RPMI7951 (cell line): ENCODE results near the gene CDK11B. TPM values are rescaled to one million over a fixed set of nuclear protein-coding genes. Genes with fewer than 3 reads are reported as not detected.

Experiments used
- DNase-seq: peaks from one replicate; pipeline ENCODE4 v3.0.0-alpha.2; 2012; ENCODE audit warnings: low read depth
- total RNA-seq: library from RNA; depleted of rRNA; stranded (reverse); fragments of >200 nt; shearing (Covaris generic); gene quantifications from 2 replicates; pipeline ENCODE4 v1.2.3, GENCODE V29; 2014

Gene CDK11B
- total RNA-seq, 1 experiment from 2014 or later: 10.0 TPM

DNA sequence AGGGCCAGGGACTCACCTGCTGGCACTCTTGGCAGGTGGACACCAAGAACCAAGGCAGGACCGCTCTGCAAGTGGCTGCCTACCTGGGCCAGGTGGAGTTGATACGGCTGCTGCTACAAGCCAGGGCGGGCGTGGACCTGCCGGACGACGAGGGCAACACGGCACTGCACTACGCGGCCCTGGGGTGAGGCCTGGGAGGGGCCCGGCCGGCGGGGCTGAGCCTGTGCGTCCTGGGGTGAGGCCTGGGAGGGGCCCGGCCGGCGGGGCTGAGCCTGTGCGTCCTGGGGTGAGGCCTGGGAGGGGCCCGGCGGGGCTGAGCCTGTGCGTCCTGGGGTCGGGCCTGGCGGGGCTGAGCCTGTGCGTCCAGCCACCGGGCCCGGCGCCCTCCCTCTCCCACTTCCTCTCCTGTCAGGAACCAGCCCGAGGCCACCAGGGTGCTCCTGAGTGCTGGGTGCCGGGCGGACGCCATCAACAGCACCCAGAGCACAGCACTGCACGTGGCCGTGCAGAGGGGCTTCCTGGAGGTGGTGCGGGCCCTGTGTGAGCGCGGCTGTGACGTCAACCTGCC lies 31.5 kb downstream of the CDK11B start:
- no peak for DNase-seq

DNA sequence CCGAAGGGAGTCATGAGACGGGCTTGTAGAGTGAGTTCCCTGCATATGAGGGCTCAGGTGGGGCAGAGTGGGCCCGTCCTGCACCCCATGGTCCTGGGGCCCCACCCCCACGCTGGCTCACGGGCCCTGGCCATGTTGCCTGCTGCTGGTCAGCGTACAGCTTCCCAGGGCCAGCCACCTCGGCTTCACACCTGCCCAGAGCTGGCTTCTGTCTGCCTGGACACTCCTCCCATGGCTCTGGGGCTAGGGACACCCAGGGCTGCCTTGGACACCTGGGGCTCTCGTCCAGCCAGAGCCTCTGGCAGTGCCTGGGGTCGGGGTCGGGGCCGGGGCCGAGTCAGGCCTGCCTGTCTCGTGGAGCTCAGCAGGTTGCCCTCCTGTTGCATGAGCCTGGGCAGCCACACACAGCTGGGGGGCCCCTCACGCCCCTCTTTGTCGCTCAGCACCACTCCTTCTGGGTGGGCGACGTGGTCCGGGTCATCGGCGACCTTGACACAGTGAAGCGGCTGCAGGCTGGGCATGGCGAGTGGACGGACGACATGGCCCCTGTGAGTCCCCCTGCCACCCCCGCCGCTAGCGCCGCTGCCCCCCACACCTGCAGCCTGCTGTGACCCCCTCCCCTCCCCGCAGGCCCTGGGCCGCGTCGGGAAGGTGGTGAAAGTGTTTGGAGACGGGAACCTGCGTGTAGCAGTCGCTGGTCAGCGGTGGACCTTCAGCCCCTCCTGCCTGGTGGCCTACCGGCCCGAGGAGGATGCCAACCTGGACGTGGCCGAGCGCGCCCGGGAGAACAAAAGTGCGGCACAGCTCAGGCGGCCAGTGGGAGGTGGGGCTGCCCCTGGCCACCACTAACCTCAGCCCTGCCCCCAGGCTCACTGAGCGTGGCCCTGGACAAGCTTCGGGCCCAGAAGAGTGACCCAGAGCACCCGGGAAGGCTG lies 32.3 kb downstream of the CDK11B start:
- no peak for DNase-seq

DNA sequence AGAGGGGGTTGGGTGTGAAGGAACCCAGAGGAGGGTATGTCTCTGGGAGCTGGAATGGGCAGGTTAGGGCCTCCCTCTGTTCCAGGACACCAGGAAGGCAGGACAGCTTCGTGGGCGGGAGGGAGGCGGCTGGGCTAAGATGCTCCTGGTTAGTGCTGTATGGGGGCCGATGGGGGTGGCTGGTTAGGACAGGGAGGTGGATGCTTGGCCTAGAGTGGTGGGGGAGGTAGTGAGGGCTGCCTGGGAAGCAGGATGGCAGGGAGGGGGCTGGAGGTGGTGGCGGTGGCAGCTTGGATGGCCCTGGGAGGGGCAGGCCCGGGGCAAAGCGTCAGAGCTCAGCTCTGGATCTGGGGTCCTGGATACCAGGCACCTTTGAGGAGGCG lies 33.0 kb downstream of the CDK11B start:
- DNase-seq: no peak

DNA sequence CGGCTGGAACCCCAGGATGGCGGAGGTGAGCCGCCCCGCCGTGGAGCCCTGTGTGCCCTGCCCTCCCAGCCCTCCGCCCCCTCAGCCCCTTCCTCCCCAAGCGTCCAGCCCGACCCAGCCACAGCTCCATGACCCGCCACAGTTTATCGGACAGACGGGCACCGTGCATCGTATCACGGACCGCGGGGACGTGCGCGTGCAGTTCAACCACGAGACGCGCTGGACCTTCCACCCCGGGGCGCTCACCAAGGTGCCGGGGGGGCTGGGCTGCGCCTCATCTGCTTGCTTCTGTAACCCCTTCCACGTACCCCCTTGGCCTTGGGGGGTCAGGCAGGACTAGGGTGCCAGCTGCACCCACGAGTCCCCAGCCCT lies 33.4 kb downstream of the CDK11B start:
- no peak for DNase-seq

DNA sequence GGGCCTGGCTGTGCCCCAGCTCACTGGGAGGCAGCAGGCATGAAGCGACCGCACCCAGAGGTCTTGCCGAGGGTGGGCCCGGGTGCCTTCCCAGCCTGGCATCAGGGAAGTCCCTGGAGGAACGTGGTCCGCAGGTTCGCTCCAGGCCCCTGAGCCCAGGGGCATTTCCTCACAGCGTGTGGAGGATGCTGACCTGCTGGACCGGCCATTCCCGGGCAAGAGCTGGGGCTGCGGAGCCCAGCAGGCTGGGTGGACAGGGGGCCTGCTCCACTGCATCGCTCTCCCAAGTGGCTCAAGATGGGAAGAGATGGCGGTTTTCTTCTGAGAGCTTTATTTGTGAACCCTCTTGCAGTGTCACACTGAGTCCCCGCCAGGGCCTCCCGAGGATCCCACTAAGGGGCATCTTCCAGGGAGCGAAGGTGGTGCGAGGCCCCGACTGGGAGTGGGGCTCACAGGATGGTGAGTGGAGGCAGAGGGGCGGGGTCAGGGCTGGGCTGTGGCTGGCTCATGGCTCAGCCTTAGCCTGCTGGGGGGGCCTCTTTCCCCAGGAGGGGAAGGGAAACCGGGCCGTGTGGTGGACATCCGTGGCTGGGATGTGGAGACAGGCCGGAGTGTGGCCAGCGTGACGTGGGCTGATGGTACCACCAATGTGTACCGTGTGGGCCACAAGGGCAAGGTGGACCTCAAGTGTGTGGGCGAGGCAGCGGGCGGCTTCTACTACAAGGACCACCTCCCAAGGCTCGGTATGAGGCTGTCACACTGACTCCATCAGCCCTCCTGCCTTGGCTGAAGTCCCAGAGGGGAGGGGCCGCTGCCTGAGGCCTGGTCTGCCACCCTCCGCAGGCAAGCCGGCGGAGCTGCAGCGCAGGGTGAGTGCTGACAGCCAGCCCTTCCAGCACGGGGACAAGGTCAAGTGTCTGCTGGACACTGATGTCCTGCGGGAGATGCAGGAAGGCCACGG lies 34.1 kb downstream of the CDK11B start:
- no peak for DNase-seq

DNA sequence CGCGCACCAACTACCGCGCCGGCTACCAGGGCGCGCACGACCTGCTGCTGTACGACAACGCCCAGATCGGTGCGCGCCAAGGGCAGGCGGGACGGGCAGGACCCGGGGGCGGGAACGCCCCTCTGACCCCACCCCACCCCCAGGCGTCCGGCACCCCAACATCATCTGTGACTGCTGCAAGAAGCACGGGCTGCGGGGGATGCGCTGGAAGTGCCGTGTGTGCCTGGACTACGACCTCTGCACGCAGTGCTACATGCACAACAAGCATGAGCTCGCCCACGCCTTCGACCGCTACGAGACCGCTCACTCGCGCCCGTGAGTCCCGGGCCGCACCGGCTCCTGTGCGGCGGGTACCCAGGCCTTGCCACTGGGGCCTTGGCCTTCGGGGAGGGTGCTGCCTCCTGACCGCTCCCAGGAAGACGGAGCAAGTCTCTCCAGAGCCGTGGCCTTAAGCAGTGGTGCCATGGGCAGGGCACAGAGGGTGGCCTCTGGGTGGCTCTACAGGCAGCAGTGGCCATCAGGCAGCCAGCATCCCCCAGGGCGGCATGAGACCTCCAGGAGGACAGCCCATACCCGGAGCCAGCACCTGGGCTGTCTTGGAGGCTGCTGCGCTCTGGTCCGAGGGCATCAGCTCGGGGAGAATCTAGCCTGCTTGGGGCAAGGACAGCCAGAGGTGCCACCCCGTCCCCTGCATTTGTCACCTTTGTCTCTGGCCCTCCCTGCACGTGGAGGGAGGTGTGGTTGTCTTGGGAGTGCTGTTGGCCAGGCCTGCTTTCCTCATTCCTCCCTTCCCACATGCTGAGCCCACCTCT lies 35.0 kb downstream of the CDK11B start:
- DNase-seq: no peak

DNA sequence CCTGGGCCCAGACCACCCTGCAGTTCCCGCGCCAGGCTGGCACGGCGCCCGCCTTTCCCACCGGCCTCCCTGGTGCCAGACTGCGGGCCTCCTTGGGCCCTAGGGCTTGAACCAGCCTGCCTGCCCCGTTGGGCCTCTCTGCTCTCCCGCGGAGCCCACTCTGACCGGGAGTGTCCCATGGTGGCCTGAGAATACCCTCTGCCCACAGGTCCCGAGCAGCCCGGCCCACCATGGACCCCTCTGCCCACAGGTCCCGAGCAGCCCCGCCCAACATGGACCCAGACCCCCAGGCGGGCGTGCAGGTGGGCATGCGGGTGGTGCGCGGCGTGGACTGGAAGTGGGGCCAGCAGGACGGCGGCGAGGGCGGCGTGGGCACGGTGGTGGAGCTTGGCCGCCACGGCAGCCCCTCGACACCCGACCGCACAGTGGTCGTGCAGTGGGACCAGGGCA lies 35.6 kb downstream of the CDK11B start:
- no peak for DNase-seq

DNA sequence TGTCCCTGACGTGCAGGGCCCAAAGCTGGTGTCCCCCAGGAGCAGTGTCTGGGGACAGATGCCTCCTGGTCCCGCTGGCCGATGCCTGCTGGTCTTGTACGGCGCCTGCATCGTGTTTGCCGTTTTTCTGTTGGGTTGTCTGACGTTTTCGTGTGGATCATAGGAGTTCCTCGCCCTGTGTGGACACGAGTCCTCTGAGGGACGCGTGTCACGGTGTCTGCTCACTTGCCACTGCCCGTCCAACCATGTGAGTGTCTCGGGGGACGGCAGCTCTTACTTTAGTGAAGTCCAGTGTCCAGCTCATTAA lies 36.1 kb downstream of the CDK11B start:
- DNase-seq: no peak

DNA sequence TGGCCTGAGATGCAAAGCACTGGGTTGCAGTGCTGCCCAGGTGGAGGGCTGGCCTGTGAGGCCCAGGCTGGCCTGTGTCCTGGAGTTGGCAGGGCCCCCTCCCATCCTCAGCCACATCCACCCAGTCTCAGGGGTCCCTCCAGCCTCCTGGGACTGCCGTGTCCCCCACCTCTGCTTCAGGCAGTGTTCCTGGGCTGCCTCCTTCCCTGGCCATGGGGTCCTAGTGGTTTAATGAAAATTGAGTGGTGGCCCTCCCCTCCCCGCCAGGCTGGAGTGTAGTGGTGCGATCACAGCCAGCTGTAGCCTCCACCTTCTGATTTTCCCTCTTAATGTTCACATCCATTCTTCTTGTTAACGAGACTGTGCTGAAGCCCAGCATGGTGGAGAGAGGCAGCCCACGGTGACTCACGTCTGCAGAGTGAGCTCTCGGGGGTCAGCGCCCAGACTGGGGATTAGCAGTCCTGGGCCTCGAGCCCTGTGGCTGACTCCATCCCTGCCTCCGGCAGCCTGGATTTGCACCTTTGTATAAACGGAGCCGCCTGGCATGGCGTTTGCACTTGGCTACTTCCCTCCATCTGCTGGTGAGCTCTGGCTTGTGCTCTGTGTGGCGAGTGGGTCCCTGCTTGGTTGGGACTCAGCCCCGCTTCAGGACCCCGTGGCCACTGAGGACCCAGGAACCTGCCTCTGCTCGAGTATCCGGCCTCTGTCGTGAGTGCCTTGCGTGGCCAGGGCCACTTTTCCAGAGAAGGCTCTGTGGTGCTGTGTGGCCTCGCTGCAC lies 36.6 kb downstream of the CDK11B start:
- no peak for DNase-seq

DNA sequence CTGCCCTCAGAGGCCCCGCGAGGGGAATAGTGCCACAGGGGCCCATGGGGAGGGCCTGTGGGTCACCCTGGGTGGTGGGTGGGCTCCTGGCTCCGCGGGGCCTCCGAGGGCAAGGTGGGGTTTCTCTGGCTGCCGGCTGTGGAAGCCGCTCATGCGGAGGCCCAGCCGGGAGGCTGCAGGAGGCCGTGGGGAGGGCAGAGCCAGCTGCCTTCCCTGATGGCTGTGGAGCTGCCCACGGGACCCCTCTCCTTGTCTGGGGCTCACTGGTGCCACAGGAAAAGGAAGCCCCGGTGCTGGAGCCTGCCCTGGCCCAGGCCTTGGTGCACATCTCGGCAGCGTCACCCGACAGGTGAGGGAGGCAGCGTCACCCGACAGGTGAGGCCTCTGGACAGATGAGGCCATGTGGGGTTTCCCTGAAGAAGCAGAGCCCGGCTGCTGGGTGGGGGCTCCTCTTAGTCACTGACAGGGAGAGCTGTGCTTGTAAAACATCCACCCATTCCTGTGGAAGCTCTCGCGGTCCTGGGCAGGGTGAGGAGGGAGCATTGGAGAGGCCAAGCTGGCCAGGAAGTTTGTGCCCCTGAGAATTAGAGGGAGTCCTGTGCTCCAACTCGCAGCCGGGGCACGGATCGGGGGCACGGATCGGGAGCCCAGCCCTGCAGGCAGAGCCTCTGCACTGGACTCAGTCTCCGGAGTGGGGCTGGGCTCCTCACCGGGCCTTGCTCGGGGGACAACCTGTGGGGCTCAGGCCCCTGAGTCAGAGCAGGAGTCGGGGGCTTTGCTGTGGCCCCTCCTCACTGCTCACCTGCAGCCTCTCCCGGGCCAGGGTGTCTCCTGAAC lies 37.4 kb downstream of the CDK11B start:
- no peak for DNase-seq

DNA sequence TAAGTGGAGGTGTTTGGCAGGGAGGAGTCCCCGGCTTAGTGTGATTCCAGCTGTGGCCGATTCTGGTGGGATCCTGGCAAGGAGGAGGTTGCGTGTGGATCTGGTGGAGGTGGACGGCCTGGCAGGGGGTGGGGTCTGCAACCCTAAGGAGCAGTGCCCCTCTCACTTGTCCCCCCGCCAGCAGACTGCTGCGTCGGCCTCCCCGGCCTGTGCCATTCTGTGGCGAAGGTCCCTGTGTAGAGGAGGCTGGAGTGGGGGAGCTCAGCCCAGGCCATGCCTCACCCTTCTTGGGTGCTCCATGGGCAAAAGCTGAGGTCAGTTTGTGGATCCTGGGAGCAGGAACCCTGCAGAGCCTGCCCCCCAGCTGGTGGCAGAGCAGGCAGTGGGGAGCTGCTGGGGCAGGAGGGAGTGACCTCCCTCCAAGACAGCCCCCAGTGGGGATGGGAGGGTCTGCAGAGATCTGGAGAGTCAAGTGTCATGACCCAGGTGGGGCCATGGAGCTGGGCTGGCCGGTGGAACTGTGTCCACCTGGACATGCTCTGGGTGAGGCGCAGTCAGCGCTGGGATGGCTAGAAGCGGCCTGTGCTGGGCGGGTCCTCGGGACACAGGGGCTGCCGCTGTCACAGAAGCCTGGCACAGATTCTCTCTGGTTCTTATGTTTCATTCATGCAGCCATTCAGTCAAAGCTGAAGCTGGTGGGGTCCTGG lies 38.2 kb downstream of the CDK11B start:
- no peak for DNase-seq

DNA sequence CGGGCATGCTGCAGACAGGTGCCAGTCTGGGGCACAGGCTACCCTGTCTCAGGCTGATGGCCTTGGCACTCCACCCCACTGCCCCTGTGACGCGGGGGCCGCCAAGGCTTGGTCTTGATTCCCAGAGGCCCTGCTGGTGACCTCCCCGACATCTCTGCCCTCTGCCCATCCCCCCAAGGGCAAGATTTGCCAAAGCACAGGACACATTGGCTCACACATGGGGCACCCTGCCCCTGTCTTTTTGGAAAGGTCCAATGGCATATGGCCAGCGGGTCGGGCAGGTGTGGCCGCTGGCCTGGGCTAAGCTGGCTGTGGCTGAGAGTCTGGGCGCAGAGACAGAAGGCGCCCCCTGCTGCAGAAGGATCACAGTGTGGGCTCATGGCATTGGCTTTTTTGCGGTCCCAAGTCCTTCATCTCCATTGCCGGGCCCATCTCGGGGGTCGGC lies 38.9 kb downstream of the CDK11B start:
- no peak for DNase-seq

DNA sequence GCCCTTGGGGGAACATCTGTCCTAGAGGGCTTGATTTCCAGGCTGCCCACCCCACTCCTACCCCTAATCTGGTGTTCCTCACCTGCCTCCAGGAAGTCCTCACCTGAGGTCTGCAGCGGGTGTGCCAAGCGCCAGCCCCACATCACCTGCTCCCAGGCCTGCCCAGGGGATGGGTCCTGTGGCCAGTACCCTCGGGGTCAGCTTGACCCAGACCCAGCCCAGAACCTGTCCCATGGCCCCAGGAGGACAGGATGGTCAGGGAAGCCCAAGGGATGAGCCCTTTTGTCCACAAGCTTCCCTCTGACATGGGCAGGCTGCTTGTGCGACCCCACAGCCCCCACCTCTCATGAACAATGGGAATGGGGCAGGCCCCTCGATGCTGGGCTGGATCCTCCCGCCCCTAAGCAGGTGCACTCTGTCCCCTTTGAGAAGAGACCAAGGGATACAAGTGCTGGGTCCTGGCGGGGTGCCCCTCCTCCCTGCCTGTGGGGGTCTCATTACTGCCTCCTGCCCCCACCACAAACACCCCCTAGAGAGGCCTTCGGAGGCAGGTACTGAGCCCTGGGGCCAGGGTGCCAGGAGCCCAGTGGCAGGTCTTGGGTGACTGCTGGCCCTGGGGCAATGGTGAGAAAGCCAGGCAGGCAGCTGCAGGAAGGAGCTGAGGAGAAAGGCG lies 40.3 kb downstream of the CDK11B start:
- no peak for DNase-seq

DNA sequence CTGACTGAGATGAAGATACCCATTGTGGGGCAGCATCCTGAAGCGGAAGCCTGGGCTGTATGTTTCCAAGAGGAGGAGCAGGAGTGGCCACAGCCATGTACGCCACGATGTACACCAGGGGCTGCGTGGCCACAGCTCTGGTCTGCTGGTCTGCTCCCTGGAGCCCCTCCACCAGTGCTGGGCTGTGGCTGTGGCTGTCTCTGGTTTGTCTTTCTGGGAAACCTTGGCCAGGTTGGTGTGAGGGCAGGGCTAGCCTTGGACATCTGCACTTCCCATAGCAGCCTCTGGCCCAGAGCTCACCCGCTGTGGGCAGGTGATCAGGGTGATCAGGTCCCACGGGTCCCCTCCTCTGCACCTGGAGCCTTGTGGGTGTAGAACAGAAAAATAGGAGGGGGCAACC lies 40.9 kb downstream of the CDK11B start:
- no peak for DNase-seq

DNA sequence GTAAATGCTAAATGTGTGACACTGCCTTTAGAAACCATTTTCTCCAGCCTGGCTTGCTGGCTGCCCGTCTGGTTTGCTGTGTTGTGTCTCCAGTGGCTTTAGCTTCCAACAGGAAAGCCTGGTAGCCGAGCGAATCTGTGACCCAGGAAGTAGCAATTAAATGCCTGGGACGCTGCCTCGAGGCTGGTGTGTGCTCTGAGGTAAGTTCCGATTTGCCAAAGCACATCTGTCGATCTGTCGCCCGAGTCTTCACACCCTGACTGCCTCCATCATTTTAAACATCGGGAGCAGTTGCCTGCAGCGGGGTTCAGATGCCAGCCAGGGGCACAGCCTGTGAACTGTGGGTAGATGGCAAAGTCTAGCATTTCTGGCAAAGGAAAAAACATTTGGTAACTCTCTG lies 41.3 kb downstream of the CDK11B start:
- DNase-seq: no peak

DNA sequence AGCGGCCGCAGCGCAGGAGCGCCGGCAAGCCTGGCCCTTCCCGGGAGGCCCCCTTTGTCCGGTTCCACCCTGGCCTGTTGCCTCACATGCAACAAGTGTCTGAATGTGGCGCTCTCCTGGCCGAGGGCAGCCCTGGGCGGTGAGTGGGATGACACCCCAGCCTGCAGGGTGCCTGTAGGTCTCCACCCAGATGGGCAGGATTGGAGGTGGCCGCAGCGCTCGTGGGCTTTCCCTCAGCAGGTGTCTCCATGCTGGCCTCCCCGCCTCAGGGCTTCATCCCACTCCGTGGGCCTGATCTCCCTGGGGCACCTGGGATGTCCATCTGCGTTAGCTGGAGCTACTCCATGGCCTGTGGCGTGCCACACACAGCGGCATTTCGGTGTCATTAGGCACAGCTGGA lies 42.0 kb downstream of the CDK11B start:
- no peak for DNase-seq

DNA sequence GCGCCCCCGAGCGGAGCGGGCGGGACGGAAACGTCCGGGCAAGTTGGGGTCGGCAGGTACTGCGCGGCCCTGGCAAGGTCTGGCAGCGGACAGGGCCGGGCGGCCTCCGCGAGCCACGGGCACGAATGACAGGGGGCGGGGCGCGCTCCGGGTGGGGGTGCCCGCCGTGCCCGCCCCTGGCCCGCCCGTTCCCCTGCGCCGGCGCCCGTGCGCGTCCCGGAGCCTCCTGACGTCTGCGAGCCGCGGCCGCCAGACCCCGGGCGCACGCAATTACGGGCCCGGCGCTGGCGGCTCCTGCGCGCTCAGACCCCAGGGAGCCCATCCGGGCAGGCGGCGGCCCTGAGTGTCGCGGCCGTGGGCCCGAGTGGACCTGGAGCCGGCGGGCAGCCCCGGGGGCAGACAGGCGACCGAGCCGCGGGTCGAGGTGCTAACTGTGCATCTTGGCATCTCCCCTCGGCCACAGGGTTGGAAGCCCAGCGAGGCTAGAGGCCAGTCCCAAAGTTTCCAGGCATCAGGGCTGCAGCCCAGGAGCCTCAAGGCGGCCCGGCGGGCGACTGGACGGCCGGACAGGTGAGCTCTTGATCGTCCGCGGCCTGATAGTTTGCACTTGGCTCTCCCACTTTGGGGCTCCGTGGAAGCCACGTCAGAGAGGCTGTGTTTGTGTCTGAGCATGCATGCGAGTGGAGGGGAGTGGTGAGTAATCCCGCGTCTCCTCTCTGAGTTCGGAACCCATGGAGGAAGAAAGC lies 42.6 kb downstream of the CDK11B start:
- DNase-seq: peak; percentile 42
